ENCODE results near the gene PRKCB.

DNA sequence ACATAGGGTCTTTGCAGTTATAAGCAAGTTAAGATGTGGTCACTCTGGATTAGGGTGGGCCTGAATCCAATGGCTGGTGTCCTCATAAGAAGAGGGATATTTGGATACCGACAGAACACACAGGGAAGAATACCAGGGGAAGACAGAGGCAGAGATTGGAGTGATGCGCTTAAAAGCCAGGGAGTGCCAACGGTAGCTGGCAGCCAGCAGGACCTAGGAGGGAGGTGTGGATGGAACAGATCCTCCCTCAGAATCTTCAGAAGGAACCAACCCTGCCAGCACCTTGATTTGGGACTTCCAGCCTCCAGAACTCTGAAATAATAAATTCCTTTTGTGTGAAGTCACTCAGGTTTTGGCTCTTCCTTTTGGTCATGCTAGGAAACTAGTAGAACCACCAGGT is 310.1 kb downstream of the PRKCB start:
- TF ChIP-seq, protein P1, sequence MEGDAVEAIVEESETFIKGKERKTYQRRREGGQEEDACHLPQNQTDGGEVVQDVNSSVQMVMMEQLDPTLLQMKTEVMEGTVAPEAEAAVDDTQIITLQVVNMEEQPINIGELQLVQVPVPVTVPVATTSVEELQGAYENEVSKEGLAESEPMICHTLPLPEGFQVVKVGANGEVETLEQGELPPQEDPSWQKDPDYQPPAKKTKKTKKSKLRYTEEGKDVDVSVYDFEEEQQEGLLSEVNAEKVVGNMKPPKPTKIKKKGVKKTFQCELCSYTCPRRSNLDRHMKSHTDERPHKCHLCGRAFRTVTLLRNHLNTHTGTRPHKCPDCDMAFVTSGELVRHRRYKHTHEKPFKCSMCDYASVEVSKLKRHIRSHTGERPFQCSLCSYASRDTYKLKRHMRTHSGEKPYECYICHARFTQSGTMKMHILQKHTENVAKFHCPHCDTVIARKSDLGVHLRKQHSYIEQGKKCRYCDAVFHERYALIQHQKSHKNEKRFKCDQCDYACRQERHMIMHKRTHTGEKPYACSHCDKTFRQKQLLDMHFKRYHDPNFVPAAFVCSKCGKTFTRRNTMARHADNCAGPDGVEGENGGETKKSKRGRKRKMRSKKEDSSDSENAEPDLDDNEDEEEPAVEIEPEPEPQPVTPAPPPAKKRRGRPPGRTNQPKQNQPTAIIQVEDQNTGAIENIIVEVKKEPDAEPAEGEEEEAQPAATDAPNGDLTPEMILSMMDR (IDR thresholded peaks at IDR 0.05; ENCODE audit: low read depth, low read length, poor library complexity, severe bottlenecking), result no peak
- TF ChIP-seq EZH2phosphoT487 (IDR thresholded peaks at IDR 0.05; ENCODE audit: borderline replicate concordance, low read length), result no peak
